ENCODE results near the gene DUSP6.
A peak's percentile ranks its signal among the peaks of the same experiment; 100 is the strongest.

DUSP6 gene

GRCh38 chr12:89352492-89353187, at the start of gene DUSP6:
Gene DUSP6 (minus strand): TSS chr12:89352501. CDS start chr12:89352039, 462 bp downstream.
- DNase-seq, result peak; percentile 90

DNA sequence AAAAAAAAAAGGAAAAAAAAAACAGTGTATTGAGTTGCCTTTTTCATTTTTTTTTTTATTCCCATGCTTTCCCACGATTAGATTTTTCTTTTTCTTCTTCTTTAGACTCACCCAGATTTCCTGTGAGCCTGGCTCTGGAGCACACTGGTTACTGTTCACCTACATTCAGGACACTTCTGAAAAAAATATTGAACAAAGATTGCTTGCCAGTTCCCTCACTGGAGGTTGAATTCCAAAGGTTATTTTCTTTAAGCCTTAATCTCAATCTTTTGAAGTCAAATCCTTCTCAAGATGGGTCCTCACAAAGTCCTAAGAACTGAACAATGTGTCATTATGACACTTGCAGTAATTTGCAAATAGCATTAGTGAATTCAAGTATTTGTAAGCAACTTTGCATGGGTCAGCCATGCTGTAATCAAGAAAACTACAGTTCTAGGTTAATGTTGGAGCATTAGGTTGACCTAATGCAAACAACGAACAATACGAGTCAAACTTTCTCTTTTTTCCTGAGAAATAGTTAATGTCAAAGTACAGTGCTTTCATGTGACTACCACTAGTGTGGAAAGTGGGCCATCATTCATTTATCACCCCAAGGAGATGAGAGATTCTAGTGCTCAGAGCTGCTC, 49.2 kb upstream of the DUSP6 start:
- no peak for DNase-seq

GRCh38 chr12:89400415-89400814, 48.1 kb upstream of the DUSP6 start:
- no peak for DNase-seq

GRCh38 chr12:89395712-89396111, 43.4 kb upstream of the DUSP6 start:
- DNase-seq, result no peak

- no peak for DNase-seq
These were observed 41.3 kb upstream of the DUSP6 start for GRCh38 chr12:89393551-89394121.

GRCh38 chr12:89392391-89392790, 40.1 kb upstream of the DUSP6 start:
- DNase-seq, result no peak

DNA sequence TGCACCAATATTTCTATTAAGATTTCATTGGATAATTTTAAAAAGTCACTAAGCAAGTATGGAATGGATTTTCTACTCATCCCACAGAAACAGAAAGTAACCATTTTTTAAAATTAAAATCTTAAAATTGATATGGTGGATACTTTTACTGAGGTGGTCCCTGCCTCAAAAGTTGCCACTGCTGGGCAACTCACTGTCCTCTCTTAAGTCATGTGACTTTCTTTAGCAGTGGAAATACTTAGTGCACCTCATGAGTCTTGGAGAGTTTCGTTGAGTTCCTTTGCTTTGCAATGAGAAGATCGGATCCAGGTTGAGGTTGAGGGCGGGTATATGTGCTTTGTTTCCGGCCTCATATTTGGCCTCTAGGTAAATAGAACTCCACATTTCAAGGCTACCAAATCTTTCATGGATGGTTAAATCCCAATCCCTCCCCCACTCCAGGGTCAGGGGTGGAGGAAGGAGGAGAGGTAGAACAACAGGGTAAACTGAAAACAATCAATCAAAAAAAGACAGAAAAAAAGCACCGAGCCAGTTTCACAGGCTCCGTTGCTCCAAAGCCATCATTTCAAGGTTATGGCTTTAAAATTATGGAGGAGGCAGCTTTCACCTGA, 39.5 kb upstream of the DUSP6 start:
- DNase-seq, result no peak

GRCh38 chr12:89390802-89391673, 38.7 kb upstream of the DUSP6 start:
- peak; percentile 33 for DNase-seq

- DNase-seq, result peak; percentile 35
These were observed 37.7 kb upstream of the DUSP6 start for GRCh38 chr12:89389755-89390661.

GRCh38 chr12:89386138-89386537, 33.8 kb upstream of the DUSP6 start:
- DNase-seq, result no peak

- DNase-seq, result no peak
These were observed 32.5 kb upstream of the DUSP6 start for GRCh38 chr12:89384807-89385206.

DNA sequence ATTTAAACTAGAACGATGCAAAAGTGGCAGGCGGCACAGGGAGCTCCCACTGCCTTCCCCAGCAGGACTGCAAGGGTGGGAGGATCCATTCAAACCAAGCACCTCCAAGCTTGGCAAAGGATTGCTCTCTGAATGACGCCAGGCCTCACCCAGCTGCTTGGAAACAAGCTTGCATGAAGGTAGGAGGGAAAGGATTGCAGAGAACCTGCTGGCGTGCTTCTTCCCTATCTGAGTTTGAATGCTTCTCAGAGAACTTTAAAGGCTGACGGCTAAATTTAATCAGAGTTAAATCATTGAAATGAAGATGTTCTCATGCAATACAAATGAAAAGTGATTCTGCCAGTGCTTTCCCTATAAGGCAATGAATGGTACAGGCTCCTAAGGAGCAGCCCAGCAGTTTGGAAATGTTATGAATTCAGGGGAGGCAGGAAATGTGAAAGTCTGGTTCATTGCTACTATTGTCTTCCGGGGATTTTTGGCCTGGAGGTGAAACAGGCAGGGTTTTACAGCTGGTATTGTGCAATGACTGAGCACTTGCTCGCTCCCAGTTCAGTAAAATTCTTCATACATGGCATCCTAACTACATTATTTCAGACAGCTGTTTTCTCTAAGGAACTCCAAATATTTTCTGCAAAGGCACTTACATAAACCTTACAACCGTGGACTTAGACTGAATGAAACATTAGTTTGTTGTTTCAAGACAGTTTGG, 31.9 kb upstream of the DUSP6 start:
- DNase-seq, result no peak

DNA sequence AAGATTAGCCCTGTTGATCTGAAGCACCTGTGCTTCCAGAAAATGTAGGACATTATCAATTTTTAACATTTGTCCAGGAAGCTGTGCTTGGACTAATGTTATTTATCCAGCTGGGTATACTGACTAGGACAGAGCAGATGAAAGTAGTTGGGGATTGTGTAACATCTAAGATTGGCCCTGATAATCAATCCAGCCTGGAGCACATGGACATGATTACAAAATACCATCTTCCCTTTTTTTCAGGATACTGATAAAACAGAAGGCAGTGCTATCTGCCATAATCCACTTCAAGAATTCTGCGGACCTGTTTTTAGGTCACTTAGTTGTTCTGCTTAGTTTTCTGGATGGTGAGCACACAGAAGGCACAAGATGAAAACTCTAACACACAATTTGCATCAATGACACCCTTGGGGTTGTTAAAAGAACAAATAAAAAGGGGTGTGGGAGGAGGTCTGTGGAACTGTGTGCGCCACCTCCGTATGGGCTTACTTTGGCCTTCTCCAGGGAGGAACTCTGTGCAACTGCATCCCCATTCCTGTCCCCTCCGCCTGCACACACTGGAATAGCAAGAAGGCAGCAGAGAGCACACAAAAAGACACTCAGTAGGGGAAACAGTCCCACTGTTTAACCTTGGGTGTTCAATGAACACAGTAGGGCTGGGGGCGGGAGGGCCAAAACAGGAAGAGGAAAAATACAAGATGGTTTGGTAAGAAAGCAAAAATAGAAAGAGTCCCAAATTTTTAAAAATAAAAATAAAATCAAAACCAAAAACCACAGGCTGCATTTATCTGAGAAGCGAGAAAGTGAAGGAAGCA, 31.1 kb upstream of the DUSP6 start:
- DNase-seq, result no peak

- DNase-seq, result no peak
These were observed 30.0 kb upstream of the DUSP6 start for GRCh38 chr12:89382328-89382727.

DNA sequence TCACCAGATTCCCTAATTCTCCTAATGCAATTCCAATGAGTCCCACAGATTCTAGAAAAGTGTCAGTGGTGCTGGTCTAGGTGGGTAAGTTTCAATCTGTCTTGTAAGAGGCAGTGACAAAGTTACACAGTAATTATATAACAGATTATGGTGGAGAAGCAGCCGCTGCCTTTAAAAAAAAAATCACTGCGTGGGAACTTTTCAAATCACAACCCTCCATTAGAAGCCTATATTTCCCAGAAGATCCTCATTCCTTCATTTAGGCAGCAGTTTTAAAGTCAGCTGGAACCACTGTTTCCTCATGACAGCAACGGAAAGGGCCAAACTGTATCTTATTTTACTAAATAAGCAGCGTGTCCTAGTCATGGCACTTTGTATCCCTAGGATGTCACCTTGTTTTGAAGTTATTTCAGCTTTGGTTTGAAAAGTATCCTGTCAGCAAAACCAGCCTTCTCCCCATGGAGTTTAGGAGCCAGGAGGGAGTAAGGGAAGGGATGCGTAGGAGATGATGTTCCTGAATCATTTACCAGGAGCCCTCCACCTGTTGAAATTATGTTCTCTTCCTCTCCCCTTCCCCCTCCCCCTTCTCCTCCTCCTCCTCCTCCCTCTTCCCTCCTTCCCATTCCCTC, 27.7 kb upstream of the DUSP6 start:
- no peak for DNase-seq

GRCh38 chr12:89379148-89379838, 27.0 kb upstream of the DUSP6 start:
- DNase-seq, result no peak

- DNase-seq, result no peak
These were observed 24.5 kb upstream of the DUSP6 start for GRCh38 chr12:89376844-89377243.

GRCh38 chr12:89376202-89376529, 23.9 kb upstream of the DUSP6 start:
- no peak for DNase-seq
